ENCODE data around the gene CYSRT1.
A peak's percentile ranks its signal among the peaks of the same experiment; 100 is the strongest.

Gene CYSRT1

GRCh38 chr9:137218212-137218753, 6.7 kb upstream of the CYSRT1 start:
- ATAC-seq (replicated peaks; ENCODE audit: extremely low read depth, poor library complexity, severe bottlenecking) (no peak), DNase-seq (ENCODE audit: low spot score in 2 of 2) (no peak)
- H3K9me3 Mint-ChIP-seq: no peaks in the 10 kb centered on the region
- no peaks in the 10 kb centered on the region for H3K4me1 Mint-ChIP-seq
- H3K27ac Mint-ChIP-seq (ENCODE audit: low read depth): no peak overlapping the region
- H3K36me3 Mint-ChIP-seq (ENCODE audit: insufficient read depth): peaks cover 9% of the 10 kb centered on the region
- H3K4me3 Mint-ChIP-seq: no peak overlapping the region
- no peaks in the 10 kb centered on the region for H3K27me3 Mint-ChIP-seq

GRCh38 chr9:137218754-137219271, 6.2 kb upstream of the CYSRT1 start:
- Mint-ChIP-seq H3K36me3 (ENCODE audit: insufficient read depth) (peaks cover 11% of the 10 kb centered on the region), H3K4me1 (no peaks in the 10 kb centered on the region), H3K27me3 (no peaks in the 10 kb centered on the region), H3K9me3 (no peaks in the 10 kb centered on the region), H3K4me3 (no peak overlapping the region), H3K27ac (ENCODE audit: low read depth) (no peak overlapping the region)
- no peak for ATAC-seq (replicated peaks; ENCODE audit: extremely low read depth, poor library complexity, severe bottlenecking)
- DNase-seq (ENCODE audit: low spot score in 2 of 2): no peak

DNA sequence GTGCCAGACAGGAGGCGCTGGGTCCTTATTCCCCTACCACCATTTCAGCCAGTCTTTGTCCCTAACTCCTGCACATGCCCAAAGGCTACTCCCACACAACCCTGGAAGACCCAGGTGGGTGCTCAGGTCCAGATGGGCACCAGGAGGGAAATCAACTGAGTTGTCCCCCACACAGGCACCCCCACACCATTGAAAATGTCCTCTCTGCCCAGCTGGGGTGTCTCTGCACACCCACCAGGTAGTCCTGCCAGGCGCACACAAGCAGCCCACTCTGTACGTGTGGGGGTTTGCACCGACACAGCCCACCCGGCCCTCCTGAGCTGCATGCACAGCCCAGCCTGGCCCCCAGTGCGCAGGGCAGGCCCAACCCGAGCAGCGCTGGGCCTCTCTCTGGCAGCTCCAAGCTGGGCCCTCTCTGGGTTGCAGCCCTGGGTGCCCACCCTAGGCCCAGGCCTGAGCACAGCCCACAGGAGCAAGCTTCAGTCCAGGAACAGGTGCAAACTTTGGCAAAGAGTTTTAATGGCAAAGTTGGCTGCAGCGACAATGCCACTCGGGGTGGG, 5.1 kb upstream of the CYSRT1 start:
- Mint-ChIP-seq H3K27me3 (no peaks in the 10 kb centered on the region), H3K9me3 (no peaks in the 10 kb centered on the region), H3K4me3 (no peak overlapping the region), H3K4me1 (no peaks in the 10 kb centered on the region), H3K27ac (ENCODE audit: low read depth) (no peak overlapping the region), H3K36me3 (ENCODE audit: insufficient read depth) (peaks cover 11% of the 10 kb centered on the region)
- DNase-seq (ENCODE audit: low spot score in 2 of 2): no peak
- ATAC-seq (replicated peaks; ENCODE audit: extremely low read depth, poor library complexity, severe bottlenecking): no peak

GRCh38 chr9:137220317-137221094, 4.5 kb upstream of the CYSRT1 start:
- ATAC-seq (replicated peaks; ENCODE audit: extremely low read depth, poor library complexity, severe bottlenecking) (no peak), DNase-seq (ENCODE audit: low spot score in 2 of 2) (no peak)
- Mint-ChIP-seq H3K4me1 (no peaks in the 10 kb centered on the region), H3K27me3 (no peaks in the 10 kb centered on the region), H3K27ac (ENCODE audit: low read depth) (no peak overlapping the region), H3K9me3 (no peaks in the 10 kb centered on the region), H3K4me3 (peak overlapping the region; percentile 37), H3K36me3 (ENCODE audit: insufficient read depth) (peaks cover 11% of the 10 kb centered on the region)

GRCh38 chr9:137221095-137221505, 3.9 kb upstream of the CYSRT1 start:
- Mint-ChIP-seq H3K27me3 (no peaks in the 10 kb centered on the region), H3K27ac (ENCODE audit: low read depth) (no peak overlapping the region), H3K9me3 (no peaks in the 10 kb centered on the region), H3K36me3 (ENCODE audit: insufficient read depth) (peaks cover 11% of the 10 kb centered on the region), H3K4me3 (peak overlapping the region; percentile 37), H3K4me1 (no peaks in the 10 kb centered on the region)
- DNase-seq (ENCODE audit: low spot score in 2 of 2): no peak
- ATAC-seq (replicated peaks; ENCODE audit: extremely low read depth, poor library complexity, severe bottlenecking): no peak

GRCh38 chr9:137221506-137222111, 3.4 kb upstream of the CYSRT1 start:
- no peaks in the 10 kb centered on the region for H3K9me3 Mint-ChIP-seq
- H3K36me3 Mint-ChIP-seq (ENCODE audit: insufficient read depth): peaks cover 9% of the 10 kb centered on the region
- no peaks in the 10 kb centered on the region for H3K27me3 Mint-ChIP-seq
- no peak overlapping the region for H3K4me3 Mint-ChIP-seq
- no peak for DNase-seq (ENCODE audit: low spot score in 2 of 2)
- ATAC-seq (replicated peaks; ENCODE audit: extremely low read depth, poor library complexity, severe bottlenecking): no peak
- H3K4me1 Mint-ChIP-seq: no peaks in the 10 kb centered on the region
- H3K27ac Mint-ChIP-seq (ENCODE audit: low read depth): no peak overlapping the region

GRCh38 chr9:137222190-137223077, 2.5 kb upstream of the CYSRT1 start, which contains the start of gene RNF208:
TSS of gene RNF208 (minus strand) at chr9:137222240. CDS start at chr9:137221212, 1,028 bp downstream.
- DNase-seq (ENCODE audit: low spot score in 2 of 2): no peak
- Mint-ChIP-seq H3K27me3 (peaks cover 3% of the 10 kb centered on the region), H3K4me1 (peaks cover 1% of the 10 kb centered on the region), H3K9me3 (no peaks in the 10 kb centered on the region), H3K4me3 (peak within 1 kb of the TSS; percentile 74), H3K27ac (ENCODE audit: low read depth) (no peak within 1 kb of the TSS), H3K36me3 (ENCODE audit: insufficient read depth) (peaks cover 6% of the 10 kb centered on the region)
- no peak for ATAC-seq (replicated peaks; ENCODE audit: extremely low read depth, poor library complexity, severe bottlenecking)

GRCh38 chr9:137223078-137223970, 1.6 kb upstream of the CYSRT1 start:
- Mint-ChIP-seq H3K27me3 (peaks cover 9% of the 10 kb centered on the region), H3K36me3 (ENCODE audit: insufficient read depth) (peaks cover 6% of the 10 kb centered on the region), H3K9me3 (no peaks in the 10 kb centered on the region), H3K4me1 (peaks cover 6% of the 10 kb centered on the region), H3K27ac (ENCODE audit: low read depth) (peak overlapping the region; percentile 25), H3K4me3 (peak overlapping the region; percentile 74)
- DNase-seq (ENCODE audit: low spot score in 2 of 2) (peak; percentile 93 to 98), ATAC-seq (replicated peaks; ENCODE audit: extremely low read depth, poor library complexity, severe bottlenecking) (peak; percentile 94)

GRCh38 chr9:137225699-137226331, 841 bp downstream of the CYSRT1 start:
- Mint-ChIP-seq H3K27ac (ENCODE audit: low read depth) (no peak overlapping the region), H3K27me3 (peaks cover 9% of the 10 kb centered on the region), H3K4me3 (no peak overlapping the region), H3K4me1 (peaks cover 6% of the 10 kb centered on the region), H3K36me3 (ENCODE audit: insufficient read depth) (peaks cover 6% of the 10 kb centered on the region), H3K9me3 (no peaks in the 10 kb centered on the region)
- DNase-seq (ENCODE audit: low spot score in 2 of 2): no peak
- no peak for ATAC-seq (replicated peaks; ENCODE audit: extremely low read depth, poor library complexity, severe bottlenecking)

- no peak for ATAC-seq (replicated peaks; ENCODE audit: extremely low read depth, poor library complexity, severe bottlenecking)
- peaks cover 6% of the 10 kb centered on the region for H3K36me3 Mint-ChIP-seq (ENCODE audit: insufficient read depth)
- DNase-seq (ENCODE audit: low spot score in 2 of 2): no peak
- peaks cover 9% of the 10 kb centered on the region for H3K27me3 Mint-ChIP-seq
- H3K4me3 Mint-ChIP-seq: no peak overlapping the region
- no peak overlapping the region for H3K27ac Mint-ChIP-seq (ENCODE audit: low read depth)
- H3K4me1 Mint-ChIP-seq: peaks cover 6% of the 10 kb centered on the region
- H3K9me3 Mint-ChIP-seq: no peaks in the 10 kb centered on the region
Measured at GRCh38 chr9:137226338-137227053, 1.5 kb downstream of the CYSRT1 start.
